ENCODE measurements around the gene CACNA1I.

DNA sequence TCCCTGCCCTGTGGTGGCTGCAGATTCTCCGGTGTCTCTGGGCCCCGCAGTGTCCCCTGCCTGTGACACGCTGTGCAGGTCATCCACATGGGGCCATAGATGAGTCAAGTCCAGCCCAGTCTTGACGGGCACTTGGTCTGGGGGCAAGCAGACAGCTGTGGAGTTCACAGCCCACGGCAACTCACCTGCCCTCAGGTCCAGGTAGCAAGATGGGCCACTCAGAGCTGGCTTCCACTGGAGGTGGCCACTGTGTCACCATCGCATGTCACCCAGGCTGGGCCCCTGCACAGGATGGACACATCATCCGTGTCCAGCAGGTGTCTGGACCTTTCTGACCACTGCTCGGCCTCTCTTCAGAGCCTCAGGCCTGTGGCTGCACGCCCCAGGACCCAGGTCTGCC is 109.9 kb downstream of the CACNA1I start:
- no peak for TF ChIP-seq EZH2 (IDR thresholded peaks at IDR 0.05; ENCODE audit: low read depth, low read length, severe bottlenecking)
- TF ChIP-seq, protein P1, sequence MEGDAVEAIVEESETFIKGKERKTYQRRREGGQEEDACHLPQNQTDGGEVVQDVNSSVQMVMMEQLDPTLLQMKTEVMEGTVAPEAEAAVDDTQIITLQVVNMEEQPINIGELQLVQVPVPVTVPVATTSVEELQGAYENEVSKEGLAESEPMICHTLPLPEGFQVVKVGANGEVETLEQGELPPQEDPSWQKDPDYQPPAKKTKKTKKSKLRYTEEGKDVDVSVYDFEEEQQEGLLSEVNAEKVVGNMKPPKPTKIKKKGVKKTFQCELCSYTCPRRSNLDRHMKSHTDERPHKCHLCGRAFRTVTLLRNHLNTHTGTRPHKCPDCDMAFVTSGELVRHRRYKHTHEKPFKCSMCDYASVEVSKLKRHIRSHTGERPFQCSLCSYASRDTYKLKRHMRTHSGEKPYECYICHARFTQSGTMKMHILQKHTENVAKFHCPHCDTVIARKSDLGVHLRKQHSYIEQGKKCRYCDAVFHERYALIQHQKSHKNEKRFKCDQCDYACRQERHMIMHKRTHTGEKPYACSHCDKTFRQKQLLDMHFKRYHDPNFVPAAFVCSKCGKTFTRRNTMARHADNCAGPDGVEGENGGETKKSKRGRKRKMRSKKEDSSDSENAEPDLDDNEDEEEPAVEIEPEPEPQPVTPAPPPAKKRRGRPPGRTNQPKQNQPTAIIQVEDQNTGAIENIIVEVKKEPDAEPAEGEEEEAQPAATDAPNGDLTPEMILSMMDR (IDR thresholded peaks at IDR 0.05; ENCODE audit: control extremely low read depth in 1 of 3, insufficient read depth in 1 of 3, low read depth in 1 of 3, low read length in 3 of 3), result no peak
- TF ChIP-seq GABPA (IDR thresholded peaks at IDR 0.05; ENCODE audit: borderline replicate concordance, insufficient read depth, low read length), result no peak
